ENCODE results near the gene AGTR1.

DNA sequence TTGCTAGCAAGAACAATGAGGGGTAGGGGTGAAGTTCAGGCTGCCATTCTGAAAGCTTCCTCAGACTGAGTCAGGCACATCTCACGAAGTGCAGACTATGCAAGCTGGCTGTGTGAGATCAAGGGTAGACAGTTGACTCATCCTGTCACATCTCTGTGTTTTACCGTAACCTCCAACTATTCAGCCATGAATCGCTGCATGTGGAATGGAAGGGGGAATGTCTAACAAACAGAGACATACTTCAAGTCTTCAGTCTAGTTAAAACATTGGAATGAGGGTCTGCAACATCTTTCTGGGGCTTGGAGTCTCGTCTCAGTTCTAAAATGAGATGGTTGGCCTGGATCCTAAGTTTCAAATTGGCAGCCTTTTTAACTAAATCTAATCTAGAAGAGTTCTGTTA, 25.9 kb downstream of the AGTR1 start:
- TF ChIP-seq CTCF (IDR thresholded peaks at IDR 0.05): no peak
- TF ChIP-seq POLR2A (IDR thresholded peaks at IDR 0.05): peak in 1 of 2 donors; percentile 26
